Measurements from ENCODE around the gene SERPINA1. TPM values are rescaled to one million over a fixed set of nuclear protein-coding genes. Genes with fewer than 3 reads are reported as not detected.
"Not testable (repeated sequence)": the region's sequence is repeated elsewhere in the genome, so short reads cannot be mapped to it uniquely, and the experiment has no call there.

Gene SERPINA1
- total and polyA plus RNA-seq, 2 experiments from 2014 or later: 0.69 to 2.6 TPM

DNA sequence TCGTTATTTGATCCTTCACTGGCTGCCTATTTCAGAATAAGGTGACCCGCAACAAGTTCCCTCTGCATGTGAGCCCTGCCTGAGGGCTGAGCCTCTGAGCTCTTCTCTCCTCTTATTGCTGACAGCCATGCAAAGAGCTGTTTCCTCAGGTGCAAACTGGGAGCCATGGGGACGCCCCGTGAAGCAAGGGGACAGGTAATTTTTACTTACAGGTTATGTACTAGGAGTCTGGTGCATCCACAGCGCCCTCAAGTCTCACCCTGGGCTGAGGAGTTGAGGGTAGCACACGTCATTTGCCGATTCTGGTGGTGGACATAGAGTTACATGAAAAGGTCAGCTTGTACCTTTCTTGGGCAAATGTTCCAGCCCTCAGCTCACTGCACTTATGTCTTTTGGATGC lies 39.1 kb downstream of the SERPINA1 start:
- Histone ChIP-seq H3K9me3 (ENCODE audit: low read depth) (no peaks in the 10 kb centered on the region), H3K27me3 (no peaks in the 10 kb centered on the region), H3K4me3 (no peak overlapping the region), H3K36me3 (no peaks in the 10 kb centered on the region), H3K27ac (no peak overlapping the region), H3K4me1 (ENCODE audit: low read depth) (no peaks in the 10 kb centered on the region)
- no peak for DNase-seq (ENCODE audit: low read depth in 1 of 2, low spot score in 1 of 2)
- TF ChIP-seq, protein P1, sequence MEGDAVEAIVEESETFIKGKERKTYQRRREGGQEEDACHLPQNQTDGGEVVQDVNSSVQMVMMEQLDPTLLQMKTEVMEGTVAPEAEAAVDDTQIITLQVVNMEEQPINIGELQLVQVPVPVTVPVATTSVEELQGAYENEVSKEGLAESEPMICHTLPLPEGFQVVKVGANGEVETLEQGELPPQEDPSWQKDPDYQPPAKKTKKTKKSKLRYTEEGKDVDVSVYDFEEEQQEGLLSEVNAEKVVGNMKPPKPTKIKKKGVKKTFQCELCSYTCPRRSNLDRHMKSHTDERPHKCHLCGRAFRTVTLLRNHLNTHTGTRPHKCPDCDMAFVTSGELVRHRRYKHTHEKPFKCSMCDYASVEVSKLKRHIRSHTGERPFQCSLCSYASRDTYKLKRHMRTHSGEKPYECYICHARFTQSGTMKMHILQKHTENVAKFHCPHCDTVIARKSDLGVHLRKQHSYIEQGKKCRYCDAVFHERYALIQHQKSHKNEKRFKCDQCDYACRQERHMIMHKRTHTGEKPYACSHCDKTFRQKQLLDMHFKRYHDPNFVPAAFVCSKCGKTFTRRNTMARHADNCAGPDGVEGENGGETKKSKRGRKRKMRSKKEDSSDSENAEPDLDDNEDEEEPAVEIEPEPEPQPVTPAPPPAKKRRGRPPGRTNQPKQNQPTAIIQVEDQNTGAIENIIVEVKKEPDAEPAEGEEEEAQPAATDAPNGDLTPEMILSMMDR (IDR thresholded peaks at IDR 0.05; ENCODE audit: low read depth, low read length): no peak

DNA sequence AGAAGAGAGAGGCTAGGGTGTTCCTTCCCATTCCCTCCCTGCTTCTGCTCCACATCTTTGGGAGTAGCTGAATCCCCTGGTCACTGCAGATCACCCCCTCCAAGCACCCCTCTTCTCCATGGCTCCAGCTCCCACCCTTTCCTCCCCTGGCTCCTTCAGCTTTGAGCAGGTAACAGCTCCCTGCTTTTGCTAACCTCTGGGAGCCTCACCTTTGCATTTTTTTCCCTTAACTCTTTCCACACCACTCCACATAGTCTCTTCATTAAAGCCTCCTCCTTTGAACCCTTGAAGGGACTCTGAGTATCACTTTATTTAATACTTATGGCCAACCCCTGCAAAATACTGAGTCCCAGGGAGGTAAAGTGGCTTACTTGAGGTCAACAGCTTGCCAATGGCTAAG lies 39.6 kb downstream of the SERPINA1 start:
- Histone ChIP-seq H3K4me3 (no peak overlapping the region), H3K9me3 (ENCODE audit: low read depth) (no peaks in the 10 kb centered on the region), H3K4me1 (ENCODE audit: low read depth) (no peaks in the 10 kb centered on the region), H3K27me3 (no peaks in the 10 kb centered on the region), H3K27ac (no peak overlapping the region), H3K36me3 (no peaks in the 10 kb centered on the region)
- TF ChIP-seq, protein P1 (IDR thresholded peaks at IDR 0.05; ENCODE audit: low read depth, low read length): no peak
- DNase-seq (ENCODE audit: low read depth in 1 of 2, low spot score in 1 of 2): no peak

DNA sequence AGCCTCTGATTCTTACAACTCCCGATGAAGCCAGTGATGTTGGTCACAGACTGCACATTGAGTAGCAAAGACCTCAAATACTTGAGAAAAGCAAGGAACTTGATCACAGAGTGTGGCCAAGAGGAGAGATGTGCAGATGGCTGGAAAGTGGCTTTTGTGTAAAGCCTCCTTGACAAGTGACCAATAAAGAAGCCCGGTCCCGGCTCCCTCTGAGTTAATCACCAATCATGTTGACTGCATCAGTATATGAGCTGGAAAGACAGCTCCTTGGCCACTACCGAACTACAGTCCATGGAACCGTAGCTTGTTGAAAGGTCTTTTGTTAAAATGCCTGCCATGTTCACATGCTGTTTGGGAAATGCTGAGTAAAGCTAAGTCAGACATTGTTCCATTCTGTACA lies 41.6 kb downstream of the SERPINA1 start:
- no peak for DNase-seq (ENCODE audit: low read depth in 1 of 2, low spot score in 1 of 2)
- no peak overlapping the region for H3K4me3 ChIP-seq
- TF ChIP-seq, protein P1 (IDR thresholded peaks at IDR 0.05; ENCODE audit: low read depth, low read length): no peak
- H3K9me3 ChIP-seq (ENCODE audit: low read depth): no peaks in the 10 kb centered on the region
- no peaks in the 10 kb centered on the region for H3K27me3 ChIP-seq
- H3K4me1 ChIP-seq (ENCODE audit: low read depth): no peaks in the 10 kb centered on the region
- H3K27ac ChIP-seq: no peak overlapping the region
- H3K36me3 ChIP-seq: no peaks in the 10 kb centered on the region

DNA sequence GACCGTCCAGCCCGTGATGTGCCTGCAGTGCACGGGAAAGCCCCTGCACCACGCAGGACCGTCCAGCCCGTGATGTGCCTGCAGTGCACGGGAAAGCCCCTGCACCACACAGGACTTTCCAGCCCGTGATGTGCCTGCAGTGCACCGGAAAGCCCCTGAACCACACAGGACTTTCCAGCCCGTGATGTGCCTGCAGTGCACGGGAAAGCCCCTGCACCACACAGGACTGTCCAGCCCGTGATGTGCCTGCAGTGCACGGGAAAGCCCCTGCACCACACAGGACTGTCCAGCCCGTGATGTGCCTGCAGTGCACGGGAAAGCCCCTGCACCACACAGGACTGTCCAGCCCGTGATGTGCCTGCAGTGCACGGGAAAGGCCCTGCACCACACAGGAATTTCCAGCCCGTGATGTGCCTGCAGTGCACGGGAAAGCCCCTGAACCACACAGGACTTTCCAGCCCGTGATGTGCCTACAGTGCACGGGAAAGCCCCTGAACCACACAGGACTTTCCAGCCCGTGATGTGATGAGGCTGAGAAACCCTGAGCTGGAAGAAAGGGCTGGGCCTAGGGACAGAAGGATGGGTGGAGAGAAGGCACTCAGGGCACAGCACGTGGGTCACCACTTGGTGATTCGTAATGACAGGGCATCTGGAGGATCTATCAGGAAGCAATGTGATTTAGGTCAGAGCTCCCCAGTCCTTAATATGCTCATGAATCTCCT lies 42.2 kb downstream of the SERPINA1 start:
- H3K4me1 ChIP-seq (ENCODE audit: low read depth); DNase-seq (ENCODE audit: low read depth in 1 of 2, low spot score in 1 of 2); H3K9me3 ChIP-seq (ENCODE audit: low read depth): not testable (repeated sequence)

DNA sequence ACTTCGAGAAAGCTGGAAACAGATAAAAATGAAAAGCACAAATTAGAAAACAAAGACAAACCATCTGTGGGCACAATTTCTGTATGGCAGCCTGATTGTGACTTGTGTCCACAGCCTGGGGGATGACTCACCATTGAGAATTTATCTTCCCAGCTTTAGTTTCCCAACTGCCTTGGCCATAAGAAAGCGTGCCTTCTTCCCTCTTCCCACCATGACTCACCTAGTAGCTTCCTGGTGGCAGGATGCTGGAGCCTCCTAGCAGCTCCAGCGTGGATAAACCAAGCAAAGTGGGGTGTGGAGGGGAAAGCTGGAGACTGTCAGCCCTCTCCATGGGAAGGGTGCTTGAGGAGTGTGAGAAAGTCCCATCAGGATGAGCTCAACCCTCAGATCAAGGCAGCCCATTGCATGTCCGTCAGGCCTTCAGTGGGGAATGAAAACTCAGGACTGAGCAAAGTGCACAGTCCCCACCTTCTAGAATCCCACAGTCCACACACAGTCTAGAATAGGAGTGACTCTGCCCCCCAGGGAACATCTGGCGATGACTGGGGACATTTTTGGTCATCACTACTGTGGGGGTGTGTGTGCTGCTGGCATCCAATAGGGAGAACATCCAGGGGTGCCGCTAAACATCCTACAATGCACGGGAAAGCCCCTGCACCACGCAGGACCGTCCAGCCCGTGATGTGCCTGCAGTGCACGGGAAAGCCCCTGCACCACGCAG lies 42.9 kb downstream of the SERPINA1 start:
- Histone ChIP-seq H3K9me3 (ENCODE audit: low read depth) (no peaks in the 10 kb centered on the region), H3K4me1 (ENCODE audit: low read depth) (no peaks in the 10 kb centered on the region), H3K27me3 (peaks cover 6% of the 10 kb centered on the region), H3K4me3 (no peak overlapping the region), H3K27ac (no peak overlapping the region), H3K36me3 (no peaks in the 10 kb centered on the region)
- TF ChIP-seq, protein P1 (IDR thresholded peaks at IDR 0.05; ENCODE audit: low read depth, low read length): no peak
- peak in 1 of 2 donors; percentile 89 for DNase-seq (ENCODE audit: low read depth in 1 of 2, low spot score in 1 of 2)

More for the DNA sequence above, 42.2 kb downstream of the SERPINA1 start:
- not testable (repeated sequence) for H3K4me3 ChIP-seq, H3K36me3 ChIP-seq, H3K27me3 ChIP-seq, H3K27ac ChIP-seq

DNA sequence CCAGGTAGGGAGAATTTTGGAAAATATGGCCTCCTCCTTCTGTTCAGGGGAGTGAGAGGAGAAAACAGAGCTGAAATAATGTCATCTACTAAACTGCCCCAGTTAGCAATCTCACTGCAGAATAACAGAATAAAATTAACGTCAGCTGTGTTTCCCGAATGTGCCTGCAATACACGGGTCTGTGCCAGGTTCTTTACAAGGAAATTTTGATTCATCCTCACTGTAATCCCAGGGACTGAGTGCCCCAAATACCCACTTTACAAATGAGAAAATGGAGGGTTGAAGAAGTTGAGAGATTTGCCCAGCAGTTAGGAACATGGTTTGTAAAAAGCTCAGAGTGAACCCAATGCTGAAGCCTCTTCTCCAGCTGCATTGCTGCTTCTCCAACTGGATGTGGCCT lies 44.0 kb downstream of the SERPINA1 start:
- no peaks in the 10 kb centered on the region for H3K36me3 ChIP-seq
- no peak overlapping the region for H3K4me3 ChIP-seq
- DNase-seq (ENCODE audit: low read depth in 1 of 2, low spot score in 1 of 2): no peak
- TF ChIP-seq, protein P1 (IDR thresholded peaks at IDR 0.05; ENCODE audit: low read depth, low read length): no peak
- H3K9me3 ChIP-seq (ENCODE audit: low read depth): no peaks in the 10 kb centered on the region
- peaks cover 6% of the 10 kb centered on the region for H3K27me3 ChIP-seq
- H3K4me1 ChIP-seq (ENCODE audit: low read depth): no peaks in the 10 kb centered on the region
- H3K27ac ChIP-seq: no peak overlapping the region
